Measurements from ENCODE around the gene DNAAF8.

Gene DNAAF8

DNA sequence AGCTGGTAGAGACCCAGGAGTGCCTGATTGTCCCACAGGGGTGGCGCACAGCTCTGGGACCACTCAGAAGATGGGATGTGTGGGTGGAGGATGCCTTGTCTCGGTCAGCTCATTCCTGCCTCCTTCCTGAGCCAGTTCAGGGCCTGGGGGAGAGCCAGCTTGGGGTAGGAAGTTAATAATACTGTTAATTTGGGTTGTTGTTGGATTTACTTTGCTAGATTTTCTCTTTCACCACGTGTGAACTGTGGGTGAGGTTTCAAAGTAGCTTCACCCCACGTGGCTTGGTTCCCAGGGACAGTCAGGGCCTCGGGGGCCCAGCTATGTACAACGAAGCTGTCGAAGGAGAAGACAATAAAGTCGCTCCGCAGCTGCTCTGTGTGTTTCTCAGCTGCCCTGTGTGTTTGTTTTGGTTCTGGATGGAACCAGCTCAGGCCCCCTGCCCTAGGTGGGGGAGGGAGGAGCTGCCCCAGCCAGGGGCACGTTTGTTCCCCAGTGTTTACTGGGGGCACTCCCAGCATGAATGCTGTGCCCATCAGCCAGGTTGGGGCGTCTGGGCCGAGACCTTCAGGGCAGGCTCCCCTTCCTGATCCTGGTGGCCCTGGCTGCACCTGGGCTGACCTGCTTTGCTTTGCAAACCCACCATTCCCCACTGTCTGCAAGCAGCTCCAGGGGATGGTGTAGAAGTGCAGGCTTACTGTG, 38.7 kb upstream of the DNAAF8 start:
- no peak for DNase-seq

DNA sequence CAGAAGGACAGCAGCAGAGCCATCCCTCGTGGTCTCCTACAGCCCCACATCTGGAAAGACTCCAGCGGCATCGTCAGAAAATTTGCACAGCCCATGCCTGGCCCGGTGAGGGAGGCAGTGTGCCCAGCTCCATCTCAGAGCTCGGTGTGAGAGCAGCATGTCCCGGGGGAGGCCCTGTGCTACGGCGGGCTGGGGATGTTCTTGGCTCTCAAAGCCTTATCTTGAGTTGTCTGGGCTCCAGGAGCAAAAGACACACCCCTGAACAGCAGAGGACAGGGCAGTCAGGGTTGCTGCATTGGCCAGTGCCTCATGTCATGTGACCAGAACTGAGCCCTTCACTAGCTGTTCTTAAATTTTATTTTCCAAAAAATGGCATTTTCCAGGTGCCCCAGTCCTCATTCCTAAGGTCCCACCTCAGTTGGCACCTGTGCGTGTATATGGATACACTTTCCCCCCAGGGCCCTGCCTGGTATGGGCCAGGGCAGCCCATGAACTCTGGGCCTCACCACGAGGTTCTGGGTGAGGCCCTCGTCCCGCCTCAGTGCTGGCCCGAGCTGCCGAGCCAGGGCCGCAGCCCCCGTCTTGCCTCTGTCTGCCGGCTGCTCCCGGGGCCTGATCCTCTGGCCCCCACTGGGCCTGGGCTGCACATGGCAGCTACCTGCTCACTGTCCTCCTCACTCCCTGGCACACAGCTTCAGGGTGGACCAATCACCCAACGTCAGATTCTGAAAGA, 38.0 kb upstream of the DNAAF8 start:
- DNase-seq, result no peak

GRCh38 chr16:4696905-4697847, 37.2 kb upstream of the DNAAF8 start:
- DNase-seq, result no peak

DNA sequence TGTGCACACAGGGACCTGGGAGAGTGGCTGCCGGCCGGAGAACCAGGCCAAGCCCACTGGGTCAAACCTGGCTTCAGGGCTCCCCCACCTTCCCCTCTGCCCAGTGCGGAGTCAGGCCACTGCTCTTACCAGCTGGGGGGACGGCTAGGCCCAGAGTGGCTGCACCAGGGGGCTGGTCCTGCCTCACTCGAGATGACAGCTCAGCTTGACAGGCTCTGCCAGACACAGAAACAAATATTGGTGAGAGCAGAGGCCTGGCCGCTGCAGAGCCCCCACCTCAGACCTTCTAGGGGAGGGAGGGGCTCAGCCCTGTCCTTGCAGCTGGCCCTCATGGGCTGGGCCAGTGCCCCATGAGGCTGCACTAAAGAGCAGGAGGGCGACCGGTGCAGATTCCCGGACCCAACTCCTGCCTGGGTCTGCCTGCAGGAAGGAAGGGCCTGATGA, 36.5 kb upstream of the DNAAF8 start:
- no peak for DNase-seq

DNA sequence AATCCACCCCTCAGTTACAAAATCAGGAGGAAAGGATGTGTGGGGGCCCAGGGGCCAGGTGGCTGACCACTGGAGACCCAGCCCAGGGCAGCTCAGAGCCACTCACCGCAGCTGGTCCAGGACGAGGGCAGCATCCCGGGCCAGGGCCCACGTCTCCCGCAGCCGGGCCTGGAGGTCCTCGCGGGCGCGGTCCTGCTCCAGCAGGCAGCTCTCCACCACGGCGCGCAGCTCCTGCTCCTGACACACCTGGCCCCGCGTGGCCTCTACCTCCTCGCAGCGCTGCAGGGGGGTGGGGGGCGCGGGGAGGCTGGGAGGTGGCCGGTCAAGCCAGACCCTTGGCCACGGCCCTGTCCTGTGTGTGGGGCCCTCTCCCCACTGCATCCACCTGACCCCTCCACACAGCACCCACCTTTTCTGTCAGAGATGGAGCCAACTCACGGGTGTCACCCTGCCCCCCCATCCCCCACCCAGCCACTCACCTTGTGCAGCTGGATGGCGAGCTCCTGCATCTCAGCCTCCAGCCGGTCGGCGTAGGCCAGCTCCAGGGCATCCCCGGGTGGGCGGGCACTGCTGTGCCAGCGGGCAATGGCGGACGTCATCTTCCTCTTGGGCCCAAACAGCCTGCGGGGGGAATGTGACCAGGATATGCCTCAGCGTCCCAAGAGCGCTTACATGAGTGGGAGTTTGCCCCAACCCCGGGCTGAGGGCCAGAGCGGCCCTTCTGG, 35.9 kb upstream of the DNAAF8 start:
- DNase-seq, result no peak

GRCh38 chr16:4699046-4699556, 35.2 kb upstream of the DNAAF8 start:
- DNase-seq, result no peak

- DNase-seq, result no peak
Measured at GRCh38 chr16:4700380-4700996, 33.8 kb upstream of the DNAAF8 start.

- DNase-seq, result no peak
Measured at GRCh38 chr16:4700997-4701743, 33.2 kb upstream of the DNAAF8 start.

GRCh38 chr16:4701791-4702465, 32.4 kb upstream of the DNAAF8 start:
- DNase-seq, result no peak

DNA sequence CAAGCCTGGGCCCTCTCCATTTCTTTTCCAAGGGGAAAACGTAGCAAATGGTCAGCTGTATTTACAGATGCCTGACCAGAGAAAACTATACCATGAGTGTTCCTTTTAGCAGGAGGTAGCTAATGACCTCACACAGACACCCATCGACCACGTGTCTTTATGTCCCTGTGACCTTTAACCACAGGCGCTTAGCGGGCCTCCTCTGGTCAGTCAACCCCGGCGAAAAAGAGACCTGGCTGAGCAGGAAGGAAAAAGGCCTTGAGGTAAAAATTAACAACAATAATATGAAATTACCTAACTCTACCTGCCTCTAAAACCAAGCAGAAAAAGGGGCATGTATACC, 31.9 kb upstream of the DNAAF8 start:
- no peak for DNase-seq

DNA sequence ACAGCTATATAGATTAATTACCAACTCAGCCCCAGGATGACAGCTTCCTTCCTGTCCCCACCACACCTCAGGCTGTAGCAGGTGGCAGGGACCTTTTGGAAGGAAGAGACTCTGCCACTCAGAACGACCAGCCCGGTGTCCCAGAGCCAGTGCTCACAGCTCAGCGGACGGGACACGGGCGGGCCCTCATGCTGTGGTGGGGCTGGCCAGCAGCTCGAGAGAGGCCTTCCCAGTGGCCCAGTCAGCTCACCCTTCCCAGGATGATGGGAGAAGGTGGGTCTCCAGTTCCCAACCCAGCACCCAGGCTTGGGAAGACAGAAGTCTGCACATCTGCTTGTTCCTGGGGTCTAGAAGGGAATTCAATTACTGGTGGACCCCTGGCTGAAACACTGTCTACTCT, 30.4 kb upstream of the DNAAF8 start:
- no peak for DNase-seq

GRCh38 chr16:4704491-4704890, 29.8 kb upstream of the DNAAF8 start:
- DNase-seq, result no peak

DNA sequence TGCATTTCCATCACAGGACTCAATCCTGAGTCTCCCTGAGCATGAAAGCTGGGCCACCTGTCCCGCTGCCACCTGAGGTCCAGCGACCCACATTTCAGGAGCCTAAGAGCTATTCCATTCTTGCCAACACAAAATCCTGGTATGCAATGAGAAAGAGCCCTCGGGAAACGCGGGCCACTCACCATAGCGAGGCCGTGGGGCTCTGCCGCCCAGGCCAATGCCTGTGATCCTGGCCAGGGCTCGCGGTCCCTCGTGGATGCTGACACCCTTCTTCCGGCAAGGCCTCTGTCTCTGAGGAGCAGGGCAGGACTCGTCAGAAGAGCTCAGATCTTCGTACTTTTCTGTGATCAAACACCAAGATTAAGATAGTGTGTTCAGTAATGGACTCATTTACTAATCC, 29.4 kb upstream of the DNAAF8 start:
- DNase-seq, result no peak

DNA sequence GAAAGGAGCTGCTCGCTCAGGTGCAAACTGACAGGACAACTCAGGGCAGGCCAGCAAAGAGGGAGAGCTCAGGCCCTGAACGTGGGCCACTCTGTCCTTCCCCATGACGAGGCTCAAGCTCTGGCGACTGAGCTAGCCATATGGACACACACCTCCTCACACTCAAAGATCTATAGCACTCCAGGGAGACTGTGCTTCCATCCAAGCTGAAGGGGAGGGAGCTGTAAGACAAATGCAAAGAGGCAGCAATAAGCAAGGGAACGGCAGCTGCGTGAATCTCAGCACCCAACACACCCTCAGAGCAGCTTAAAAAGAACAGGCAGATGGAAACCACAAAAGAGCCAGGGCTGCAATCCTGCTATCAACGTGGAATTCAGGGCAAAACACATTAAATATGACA, 27.5 kb upstream of the DNAAF8 start:
- no peak for DNase-seq

DNA sequence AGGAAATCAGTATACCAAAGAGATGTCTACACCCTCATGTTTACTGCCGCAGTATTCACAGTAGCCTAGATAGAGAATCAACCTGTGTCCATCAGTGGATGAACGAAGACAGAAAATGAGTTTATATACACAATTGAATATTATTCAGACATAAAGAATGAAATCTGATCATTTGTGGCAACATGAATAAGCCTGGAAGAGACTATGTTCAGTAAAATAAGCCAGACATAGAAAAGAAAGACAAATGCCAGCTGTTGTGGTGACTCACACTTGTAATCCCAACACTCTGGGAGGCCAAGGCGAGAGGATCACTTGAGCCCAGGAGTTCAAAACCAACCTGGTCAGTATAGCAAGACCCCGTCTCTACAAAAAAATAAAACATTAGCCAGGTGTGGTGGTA, 24.9 kb upstream of the DNAAF8 start:
- DNase-seq, result no peak

- DNase-seq, result no peak
Measured at GRCh38 chr16:4713663-4714501, 20.5 kb upstream of the DNAAF8 start.

- no peak for DNase-seq
Measured at GRCh38 chr16:4714996-4715395, 19.3 kb upstream of the DNAAF8 start.

DNA sequence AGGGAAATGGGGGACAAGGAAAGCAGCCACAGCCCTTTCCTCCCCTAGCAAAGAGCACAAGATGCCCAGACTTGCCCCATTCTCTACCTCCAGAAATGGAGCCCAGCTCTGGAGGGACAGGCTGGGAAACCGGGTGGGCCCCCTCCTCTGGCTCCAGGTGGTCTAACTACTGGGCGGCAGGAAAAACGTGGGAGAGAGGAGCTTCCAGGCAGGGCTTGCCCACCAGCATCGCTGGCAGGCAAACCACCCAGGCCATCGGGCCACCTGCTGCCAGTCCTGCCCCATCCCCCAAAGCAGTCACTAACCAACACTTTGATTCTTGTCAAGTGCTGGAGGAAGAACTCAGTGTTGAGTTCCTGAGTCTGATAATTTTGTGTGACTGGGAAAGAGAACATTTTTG, 15.9 kb upstream of the DNAAF8 start:
- DNase-seq, result no peak

DNA sequence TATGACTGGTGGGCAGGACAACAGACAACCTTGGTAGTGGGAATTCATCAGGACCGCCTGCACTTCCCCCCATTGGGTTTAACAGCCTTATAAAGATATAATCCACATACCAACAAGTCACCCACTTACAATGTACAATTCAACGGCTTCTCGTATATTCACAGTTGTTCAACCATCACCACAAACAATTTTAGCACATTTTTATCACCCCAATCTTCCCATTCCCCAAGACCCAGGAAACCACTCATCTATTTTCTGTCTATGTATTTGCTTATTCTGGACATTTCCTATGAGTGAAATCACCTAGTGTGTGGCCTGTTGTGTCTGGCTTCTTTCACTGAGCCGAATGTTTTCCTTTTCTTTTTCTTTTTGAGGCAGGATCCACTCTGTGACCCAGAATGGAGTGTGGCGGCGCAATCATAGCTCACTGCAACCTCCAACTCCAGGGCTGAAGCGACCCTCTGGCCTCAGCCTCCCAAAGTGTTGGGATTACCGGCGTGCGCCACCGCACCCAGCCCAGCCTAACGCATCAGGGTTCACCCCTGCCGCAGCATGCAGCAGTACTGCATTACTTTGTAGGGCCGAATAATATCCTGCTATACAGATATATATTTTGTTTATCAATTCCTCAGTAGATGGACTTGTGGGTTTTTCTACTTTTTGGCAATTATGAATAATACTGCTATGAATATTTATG, 11.1 kb upstream of the DNAAF8 start:
- DNase-seq, result no peak

Measured in activated CD4-positive, alpha-beta T cell treated with anti-CD3 and anti-CD28 coated beads, Interleukin-2, amount 50 U/mL, for 16 hours (primary cell).